Stimulated activated CD4-positive, alpha-beta T cell treated with anti-CD3 and anti-CD28 coated beads, TNF-alpha, amount 100 ng/mL, for 48 hours (primary cell): ENCODE data around the gene STC2.

Source experiments
- DNase-seq, 3 donors: peaks; one replicate each; pipeline ENCODE4 v3.0.0-alpha.2; 2020; ENCODE audit warnings: low read depth in 3 of 3

Gene STC2

GRCh38 chr5:173314166-173314952 is 13.9 kb downstream of the STC2 start:
- DNase-seq: no peak

GRCh38 chr5:173313351-173313801 is 14.8 kb downstream of the STC2 start:
- DNase-seq: no peak

- DNase-seq: no peak
These were observed 15.4 kb downstream of the STC2 start for GRCh38 chr5:173312821-173313220.

DNA sequence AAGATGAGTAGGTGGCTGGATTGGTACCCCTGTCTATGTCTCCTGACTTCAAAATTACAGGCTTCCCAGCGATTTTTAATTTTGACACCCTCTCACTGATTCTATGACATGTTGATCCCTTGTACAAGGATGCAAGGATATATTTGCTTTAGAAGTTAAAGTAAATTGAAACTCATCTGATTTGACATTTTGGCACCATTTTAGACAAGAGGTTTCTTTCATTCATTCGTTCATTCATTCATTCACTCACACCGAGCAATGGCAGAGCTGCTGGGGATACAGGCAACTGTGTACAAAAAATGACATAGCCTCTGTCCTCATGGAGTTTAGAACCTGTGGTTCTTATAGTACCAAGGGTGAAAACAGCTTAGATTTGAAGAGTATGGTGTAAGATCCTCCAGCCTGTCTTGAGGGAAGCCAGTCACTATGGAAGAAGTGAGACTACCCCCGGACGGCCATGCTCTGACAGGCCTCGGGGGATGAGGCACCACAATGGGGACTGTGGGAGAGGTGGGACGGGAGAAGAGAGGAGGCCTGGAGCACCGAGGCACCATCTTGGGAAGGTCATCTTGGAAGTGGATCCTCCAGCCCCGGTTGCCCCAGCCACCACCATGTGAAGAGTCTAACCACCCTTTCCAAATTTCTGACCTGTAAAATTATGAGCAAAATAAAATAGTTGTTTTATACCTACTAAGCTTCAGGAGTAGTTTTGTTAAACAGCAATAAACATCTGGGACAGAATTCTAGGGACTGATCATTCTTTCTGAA is 16.2 kb downstream of the STC2 start:
- no peak for DNase-seq

GRCh38 chr5:173310861-173311785 is 17.1 kb downstream of the STC2 start:
- DNase-seq: no peak

- no peak for DNase-seq
These were observed 17.9 kb downstream of the STC2 start for GRCh38 chr5:173310218-173310769.

GRCh38 chr5:173309731-173310130 is 18.5 kb downstream of the STC2 start:
- DNase-seq: no peak

GRCh38 chr5:173308226-173308625 is 20.0 kb downstream of the STC2 start:
- no peak for DNase-seq

DNA sequence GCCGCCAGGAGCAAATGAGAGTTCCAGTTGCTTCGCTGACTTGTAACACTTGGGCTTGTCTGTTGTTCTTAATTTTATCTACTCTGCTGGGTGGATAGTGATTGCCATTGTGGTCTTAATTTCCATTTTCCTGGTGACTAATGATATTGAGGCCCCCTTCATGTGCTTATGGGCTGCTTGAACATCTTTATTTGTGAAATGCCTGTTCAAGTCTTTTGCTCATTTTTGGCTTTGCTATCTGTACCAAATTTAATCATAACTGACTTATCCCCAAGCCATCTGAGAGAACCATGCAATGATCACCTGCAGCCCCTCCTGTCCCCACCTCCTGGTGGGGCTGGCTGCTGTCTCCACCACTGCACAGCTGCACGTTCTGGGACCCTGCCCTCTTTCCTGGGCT is 20.5 kb downstream of the STC2 start:
- DNase-seq: no peak

- no peak for DNase-seq
These were observed 21.5 kb downstream of the STC2 start for GRCh38 chr5:173306695-173307094.

GRCh38 chr5:173304591-173304988 is 23.6 kb downstream of the STC2 start:
- no peak for DNase-seq

GRCh38 chr5:173303878-173304590 is 24.2 kb downstream of the STC2 start:
- no peak for DNase-seq

DNA sequence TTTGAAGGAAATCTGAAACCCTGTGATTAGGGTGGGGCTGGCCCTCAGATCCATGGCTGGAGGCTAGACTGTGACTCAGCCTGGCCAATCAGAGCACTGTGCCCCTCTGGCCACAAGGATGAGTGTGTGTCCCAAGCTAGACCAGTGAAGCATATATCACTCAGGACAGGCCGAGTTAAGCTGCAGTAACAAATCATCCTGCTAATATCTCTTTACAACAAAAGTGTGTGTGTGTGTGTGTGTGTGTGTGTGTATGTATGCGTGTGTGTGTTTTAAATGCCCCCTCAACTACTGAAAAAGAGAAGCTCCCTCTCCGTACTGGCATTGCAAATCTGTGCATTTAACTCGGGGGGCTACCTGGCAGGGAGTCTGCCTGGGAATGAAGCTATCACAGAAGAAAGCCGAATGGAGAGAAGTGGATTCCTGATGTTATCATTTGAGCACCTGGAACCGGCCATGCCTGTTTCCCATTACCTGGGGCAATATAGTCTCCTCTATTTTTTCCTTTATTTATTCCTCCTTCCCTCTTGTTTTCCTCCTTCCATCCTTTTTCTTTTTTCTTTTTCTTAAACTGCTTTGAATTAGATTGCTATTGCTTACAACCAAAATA is 25.6 kb downstream of the STC2 start:
- DNase-seq: no peak

- DNase-seq: no peak
These were observed 26.3 kb downstream of the STC2 start for GRCh38 chr5:173301695-173302545.

DNA sequence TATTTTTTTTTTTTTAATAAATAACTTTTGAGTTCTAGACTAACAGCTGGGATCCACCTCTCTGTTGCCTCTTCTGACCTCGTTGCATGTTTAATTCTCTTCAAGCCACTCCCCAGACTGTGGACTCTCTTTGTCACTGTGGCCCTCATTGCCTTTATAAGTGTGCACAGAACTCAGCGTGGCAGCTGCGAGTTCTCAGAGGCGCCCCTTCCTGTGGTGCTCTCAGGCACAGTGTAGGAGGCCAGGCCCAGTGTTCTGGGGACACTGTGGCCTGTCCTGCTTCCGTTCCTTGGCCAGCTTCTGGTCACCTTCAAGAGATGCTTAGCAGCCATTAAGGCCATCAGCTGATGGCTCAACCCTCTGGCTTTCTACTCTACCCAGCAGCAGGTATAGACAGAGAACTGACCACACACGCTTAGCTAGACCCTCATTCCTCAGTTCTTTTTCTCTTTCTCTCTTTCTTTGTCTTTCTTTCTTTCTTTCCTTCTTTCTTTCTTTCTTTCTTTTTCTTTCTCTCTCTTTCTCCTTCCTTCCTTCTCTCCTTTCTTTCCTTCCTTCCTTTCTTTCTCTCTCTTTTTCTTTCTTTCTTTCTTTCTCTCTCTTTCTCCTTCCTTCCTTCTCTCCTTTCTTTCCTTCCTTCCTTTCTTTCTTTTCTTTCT is 27.7 kb downstream of the STC2 start:
- DNase-seq: no peak

GRCh38 chr5:173299820-173300219 is 28.4 kb downstream of the STC2 start:
- DNase-seq: no peak

GRCh38 chr5:173298213-173298926 is 29.8 kb downstream of the STC2 start:
- no peak for DNase-seq

GRCh38 chr5:173297813-173298212 is 30.4 kb downstream of the STC2 start:
- no peak for DNase-seq
